Hematopoietic multipotent progenitor cell treated with erythropoietin and hydrocortisone succinate and interleukin-3 and kit ligand, for 8 days (in vitro differentiated cells): Measurements from ENCODE around the gene HSPB3.
"Not testable (repeated sequence)": the region's sequence is repeated elsewhere in the genome, so short reads cannot be mapped to it uniquely, and the experiment has no call there.

Experiments
- DNase-seq: peaks from one replicate; pipeline ENCODE4 v3.0.0-alpha.2; 2015

HSPB3 gene

GRCh38 chr5:54457094-54457862 lies 1.8 kb downstream of the HSPB3 start:
- no peak for DNase-seq

GRCh38 chr5:54458221-54458620 lies 2.7 kb downstream of the HSPB3 start:
- DNase-seq = no peak

- peak; percentile 24 for DNase-seq
Observed at GRCh38 chr5:54460181-54460919, 4.9 kb downstream of the HSPB3 start.

GRCh38 chr5:54462281-54462680 lies 6.8 kb downstream of the HSPB3 start:
- no peak for DNase-seq

- DNase-seq = no peak
Observed at GRCh38 chr5:54463713-54464112, 8.2 kb downstream of the HSPB3 start.

- DNase-seq = peak; percentile 18
Observed at GRCh38 chr5:54469622-54470021, 14.1 kb downstream of the HSPB3 start.

- no peak for DNase-seq
Observed at GRCh38 chr5:54470128-54470527, 14.6 kb downstream of the HSPB3 start.

GRCh38 chr5:54470677-54471076 lies 15.2 kb downstream of the HSPB3 start:
- DNase-seq = peak; percentile 47

GRCh38 chr5:54471398-54471797 lies 15.9 kb downstream of the HSPB3 start:
- peak; percentile 83 for DNase-seq

- no peak for DNase-seq
Observed at GRCh38 chr5:54476682-54477081, 21.2 kb downstream of the HSPB3 start.

- DNase-seq = no peak
Observed at GRCh38 chr5:54477941-54478478, 22.5 kb downstream of the HSPB3 start.

- DNase-seq = no peak
Observed at GRCh38 chr5:54480296-54480695, 24.8 kb downstream of the HSPB3 start.

GRCh38 chr5:54484219-54484894 lies 28.9 kb downstream of the HSPB3 start:
- no peak for DNase-seq

GRCh38 chr5:54485659-54486058 lies 30.2 kb downstream of the HSPB3 start:
- DNase-seq = not testable (repeated sequence)

GRCh38 chr5:54489648-54489979 lies 34.1 kb downstream of the HSPB3 start:
- DNase-seq = not testable (repeated sequence)

GRCh38 chr5:54491326-54491725 lies 35.8 kb downstream of the HSPB3 start:
- DNase-seq = no peak

- DNase-seq = no peak
Observed at GRCh38 chr5:54492178-54492577, 36.7 kb downstream of the HSPB3 start.

GRCh38 chr5:54495027-54495426 lies 39.5 kb downstream of the HSPB3 start:
- DNase-seq = no peak
